B cell (primary cell): ENCODE data around the gene MYH7. TPM values are rescaled to one million over a fixed set of nuclear protein-coding genes. Genes with fewer than 3 reads are reported as not detected.

Experiments
- ATAC-seq: fragments of 200-7000 bp; cut with Tn5 transposase; one replicate; pipeline ENCODE4 v1.10.0; 2021; ENCODE audit warnings: low read depth, mild to moderate bottlenecking, moderate number of reproducible peaks, moderate library complexity
- CTCF ChIA-PET: fragments of 350-600 bp; sonication (Branson Sonifier 250); formaldehyde crosslinking; loops from one replicate; lab custom pipeline; 2021; ENCODE audit warnings: antibody characterized with exemption, inconsistent platforms; lab: Charles Lee
- POLR2A ChIA-PET: fragments of 350-600 bp; sonication (Branson Sonifier 250); formaldehyde crosslinking; loops from one replicate; lab custom pipeline; 2021; ENCODE audit warnings: antibody characterized with exemption; lab: Charles Lee
- DNase-seq: peaks from one replicate; pipeline ENCODE4 v3.0.0; 2013
- H2AFZ ChIP-seq: 2 replicates; pipeline ENCODE4 v1.6.1; 2012; ENCODE audit warnings: mild to moderate bottlenecking, low read depth, low read length; ENCODE audit not compliant: insufficient read depth, poor library complexity, severe bottlenecking
- H3K27ac ChIP-seq, 2 donors: 1 replicate in 1 of 2; 2 replicates in 1 of 2; pipeline ENCODE4 v1.5.1; 2012 to 2013; ENCODE audit warnings: low read length in 2 of 2, mild to moderate bottlenecking in 2 of 2, moderate library complexity in 1 of 2
- H3K27me3 ChIP-seq, 4 experiments: fragments of 200-600 bp in 1 of 4; sonication (generic) in 1 of 4; replicated peaks in 1 of 4; 1 replicate in 2 of 4; 2 replicates in 2 of 4; pipeline versions ENCODE4 v1.6.1 to v1.7.0; 2013 to 2016; ENCODE audit warnings: low read length in 3 of 4, mild to moderate bottlenecking in 2 of 4, mixed read lengths in 1 of 4, moderate library complexity in 1 of 4; ENCODE audit not compliant: insufficient read depth in 4 of 4, control insufficient read depth in 3 of 4; ENCODE audit errors: control extremely low read depth in 1 of 4
- H3K36me3 ChIP-seq, 2 experiments: replicated peaks in 1 of 2; 1 replicate in 1 of 2; 2 replicates in 1 of 2; pipeline versions ENCODE4 v1.6.1 to v1.7.1; 2013; ENCODE audit warnings: low read length in 1 of 2; ENCODE audit not compliant: insufficient read depth in 2 of 2, control insufficient read depth in 1 of 2; ENCODE audit errors: control extremely low read depth in 1 of 2, extremely low read depth in 1 of 2
- H3K4me1 ChIP-seq, 2 donors: fragments of 200-600 bp in 1 of 2; sonication (generic) in 1 of 2; 1 replicate in 1 of 2; 2 replicates in 1 of 2; pipeline versions ENCODE4 v1.5.1 to v1.6.1; 2013 to 2017; ENCODE audit warnings: low read length in 2 of 2; ENCODE audit not compliant: control insufficient read depth in 2 of 2, insufficient read depth in 2 of 2
- H3K4me2 ChIP-seq: replicated peaks from 2 replicates; pipeline ENCODE3; 2012; ENCODE audit warnings: mild to moderate bottlenecking, low read depth, low read length; ENCODE audit not compliant: poor library complexity, severe bottlenecking
- H3K4me3 ChIP-seq, 5 experiments: fragments of 200-600 bp in 1 of 5; sonication (generic) in 1 of 5; 1 replicate in 3 of 5; 2 replicates in 2 of 5; pipeline versions ENCODE4 v1.5.1 to v1.7.0; 2011 to 2016; ENCODE audit warnings: low read length in 4 of 5, mild to moderate bottlenecking in 4 of 5, low read depth in 2 of 5, control low read depth in 1 of 5, moderate library complexity in 1 of 5; ENCODE audit not compliant: insufficient read depth in 1 of 5; ENCODE audit errors: control extremely low read depth in 1 of 5, extremely low read depth in 1 of 5
- H3K79me2 ChIP-seq: fragments of 200-600 bp; sonication (generic); one replicate; pipeline ENCODE4 v1.6.0; 2016; ENCODE audit warnings: low read length; ENCODE audit not compliant: control insufficient read depth, insufficient read depth
- H3K9ac ChIP-seq: fragments of 200-600 bp; sonication (generic); 2 replicates; pipeline ENCODE4 v1.6.1; 2017; ENCODE audit warnings: mild to moderate bottlenecking, low read length, moderate library complexity
- H3K9me3 ChIP-seq, 3 donors: one replicate each; pipeline versions ENCODE4 v1.6.1 to v1.7.1; 2013; ENCODE audit warnings: low read length in 2 of 3; ENCODE audit not compliant: control insufficient read depth in 2 of 3, insufficient read depth in 1 of 3; ENCODE audit errors: control extremely low read depth in 1 of 3
- H4K20me1 ChIP-seq: 2 replicates; pipeline ENCODE4 v1.6.0; 2012; ENCODE audit warnings: mild to moderate bottlenecking, low read length; ENCODE audit not compliant: insufficient read depth, control insufficient read depth, poor library complexity, severe bottlenecking
- H3K27ac Mint-ChIP-seq: one replicate; pipeline ENCODE4 v1.8.0; 2021; ENCODE audit warnings: mixed read lengths
- H3K27me3 Mint-ChIP-seq: one replicate; pipeline ENCODE4 v1.8.0; 2021; ENCODE audit warnings: mixed read lengths
- H3K4me1 Mint-ChIP-seq: one replicate; pipeline ENCODE4 v1.8.0; 2021; ENCODE audit warnings: mixed read lengths
- H3K4me3 Mint-ChIP-seq: one replicate; pipeline ENCODE4 v1.8.0; 2021; ENCODE audit warnings: mixed read lengths
- H3K9me3 Mint-ChIP-seq: one replicate; pipeline ENCODE4 v1.8.0; 2022; ENCODE audit warnings: mixed read lengths; ENCODE audit not compliant: insufficient read depth
- EZH2 ChIP-seq: IDR thresholded peaks from 2 replicates; pipeline ENCODE4 v1.6.1; 2012; ENCODE audit warnings: borderline replicate concordance, low read depth, mild to moderate bottlenecking, moderate library complexity, low read length; ENCODE audit not compliant: insufficient read depth, poor library complexity, severe bottlenecking
- WGBS: methylation state at CpG from one replicate; pipeline ENCODE4 v1.1.5; 2013; ENCODE audit warnings: missing lambda C conversion rate; ENCODE audit not compliant: insufficient coverage; 5-methylcytosine and 5-hydroxymethylcytosine counted together
- intact Hi-C: fragments of 100-400 bp; cut with micrococcal nuclease; formaldehyde crosslinking; loops from one replicate; pipeline ENCODE4 v1.10.0; 2022
- polyA plus RNA-seq: library from polyadenylated mRNA; depleted of rRNA; stranded (reverse); fragments of >200 nt; gene quantifications from 2 replicates; pipeline ENCODE4 v1.2.3, GENCODE V29; 2012
- small RNA-seq: library from RNA; depleted of rRNA; stranded (forward); fragments of <200 nt; gene quantifications from one replicate; pipeline ENCODE3, GENCODE V24; 2012; ENCODE audit warnings: low replicate concordance, low read depth; ENCODE audit not compliant: insufficient read length
- total RNA-seq, 2 donors: library from RNA; stranded (reverse); fragments of 120-200 nt in 1 of 2; gene quantifications; 1 replicate in 1 of 2; 2 replicates in 1 of 2; pipeline versions ENCODE4 v1.2.3 to v1.2.4, GENCODE V29; 2013 to 2022
- TF ChIP-seq, protein P1 (sequence below): fragments of 200-600 bp; IDR thresholded peaks from one replicate; pipeline ENCODE4 v1.8.0; 2022; ENCODE audit warnings: antibody characterized with exemption, mild to moderate bottlenecking

MYH7 gene
- total and polyA plus RNA-seq, 2 donors (not counting 1 experiment from before 2014, with no cell fraction given) = not detected

GRCh38 chr14:23364164-23365035 lies 71.1 kb downstream of the MYH7 start:
- Histone ChIP-seq H3K4me1 (no peaks in the 10 kb centered on the region), H3K79me2 (no peaks in the 10 kb centered on the region), H3K27me3 (peaks cover 0 to 35% (median 3%) of the 10 kb centered on the region in 4 experiments), H3K36me3 (no peaks in the 10 kb centered on the region), H3K9me3 (peaks cover 0 to 3% (median 0%) of the 10 kb centered on the region in 3 donors), H3K27ac (no peak overlapping the region), H3K4me2 (no peak overlapping the region), H3K4me3 (no peak overlapping the region), H3K9ac (no peak overlapping the region), H4K20me1 (no peaks in the 10 kb centered on the region), H2AFZ (no peak overlapping the region)
- POLR2A ChIA-PET = no interaction called here
- H3K27ac Mint-ChIP-seq = no peak overlapping the region
- H3K27me3 Mint-ChIP-seq = peaks cover 43% of the 10 kb centered on the region
- CTCF ChIA-PET = no interaction called here
- DNase-seq (no peak), ATAC-seq (no peak)
- WGBS = 40% methylated on average over 16 of the region's 21 CpGs
- TF ChIP-seq, protein P1, sequence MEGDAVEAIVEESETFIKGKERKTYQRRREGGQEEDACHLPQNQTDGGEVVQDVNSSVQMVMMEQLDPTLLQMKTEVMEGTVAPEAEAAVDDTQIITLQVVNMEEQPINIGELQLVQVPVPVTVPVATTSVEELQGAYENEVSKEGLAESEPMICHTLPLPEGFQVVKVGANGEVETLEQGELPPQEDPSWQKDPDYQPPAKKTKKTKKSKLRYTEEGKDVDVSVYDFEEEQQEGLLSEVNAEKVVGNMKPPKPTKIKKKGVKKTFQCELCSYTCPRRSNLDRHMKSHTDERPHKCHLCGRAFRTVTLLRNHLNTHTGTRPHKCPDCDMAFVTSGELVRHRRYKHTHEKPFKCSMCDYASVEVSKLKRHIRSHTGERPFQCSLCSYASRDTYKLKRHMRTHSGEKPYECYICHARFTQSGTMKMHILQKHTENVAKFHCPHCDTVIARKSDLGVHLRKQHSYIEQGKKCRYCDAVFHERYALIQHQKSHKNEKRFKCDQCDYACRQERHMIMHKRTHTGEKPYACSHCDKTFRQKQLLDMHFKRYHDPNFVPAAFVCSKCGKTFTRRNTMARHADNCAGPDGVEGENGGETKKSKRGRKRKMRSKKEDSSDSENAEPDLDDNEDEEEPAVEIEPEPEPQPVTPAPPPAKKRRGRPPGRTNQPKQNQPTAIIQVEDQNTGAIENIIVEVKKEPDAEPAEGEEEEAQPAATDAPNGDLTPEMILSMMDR = no peak
- TF ChIP-seq EZH2 = no peak
- H3K4me3 Mint-ChIP-seq = no peak overlapping the region
- H3K4me1 Mint-ChIP-seq = no peaks in the 10 kb centered on the region
- no peaks in the 10 kb centered on the region for H3K9me3 Mint-ChIP-seq
- intact Hi-C loops = no loop called here

Small RNA genes within 50 kb of the gene (small RNA-seq; reads per million reads assigned to genes)
- gene MIR208A (not detected), gene MIR208B (not detected)

Other genes starting within 250 kb of the MYH7 start
- gene RNF212B, start 197.7 kb downstream of the MYH7 start, total RNA-seq = not detected in 2 replicates
- not detected in 2 replicates for gene RNF212B, start 197.7 kb downstream of the MYH7 start, polyA plus RNA-seq
- gene HOMEZ, start 149.5 kb downstream of the MYH7 start, total RNA-seq = 15.5 TPM in 2 replicates
- 3.2 and 4.2 TPM in 2 replicates for gene HOMEZ, start 149.5 kb downstream of the MYH7 start, polyA plus RNA-seq
- gene PPP1R3E, start 132.8 kb downstream of the MYH7 start, total RNA-seq = 74.8 and 76.7 TPM in 2 replicates
- gene PPP1R3E, start 132.8 kb downstream of the MYH7 start, polyA plus RNA-seq = 56.9 and 57.2 TPM in 2 replicates
- gene BCL2L2, start 128.8 kb downstream of the MYH7 start, total RNA-seq = 12.9 and 17.8 TPM in 2 replicates
- 5.4 and 8.2 TPM in 2 replicates for gene BCL2L2, start 128.8 kb downstream of the MYH7 start, polyA plus RNA-seq
- gene PABPN1, start 114.2 kb downstream of the MYH7 start, total RNA-seq = 280 and 293 TPM in 2 replicates
- gene PABPN1, start 114.2 kb downstream of the MYH7 start, polyA plus RNA-seq = 283 and 341 TPM in 2 replicates
- 0.89 and 0.97 TPM in 2 replicates for gene SLC22A17, start 82.8 kb downstream of the MYH7 start, total RNA-seq
- 0.92 and 0.97 TPM in 2 replicates for gene SLC22A17, start 82.8 kb downstream of the MYH7 start, polyA plus RNA-seq
- gene EFS, start 70.5 kb downstream of the MYH7 start, total RNA-seq = not detected in 2 replicates
- gene EFS, start 70.5 kb downstream of the MYH7 start, polyA plus RNA-seq = not detected in 2 replicates
- not detected in 2 replicates for gene IL25, start 62.9 kb downstream of the MYH7 start, total RNA-seq
- not detected in 2 replicates for gene IL25, start 62.9 kb downstream of the MYH7 start, polyA plus RNA-seq
- gene CMTM5, start 58.6 kb downstream of the MYH7 start, total RNA-seq = not detected in 2 replicates
- 0.18 and 1.0 TPM in 2 replicates for gene CMTM5, start 58.6 kb downstream of the MYH7 start, polyA plus RNA-seq
- gene MYH6, start 27.4 kb downstream of the MYH7 start, total RNA-seq = not detected in 2 replicates
- gene MYH6, start 27.4 kb downstream of the MYH7 start, polyA plus RNA-seq = not detected in 2 replicates
- 81.8 and 84.4 TPM in 2 replicates for gene NGDN, start 34.0 kb upstream of the MYH7 start, total RNA-seq
- gene NGDN, start 34.0 kb upstream of the MYH7 start, polyA plus RNA-seq = 66.7 and 138 TPM in 2 replicates
- 2.5 and 2.8 TPM in 2 replicates for gene ZFHX2, start 116.1 kb upstream of the MYH7 start, total RNA-seq
- 0.10 and 0.21 TPM in 2 replicates for gene ZFHX2, start 116.1 kb upstream of the MYH7 start, polyA plus RNA-seq
- gene THTPA, start 120.6 kb upstream of the MYH7 start, total RNA-seq = 21.4 and 21.5 TPM in 2 replicates
- gene THTPA, start 120.6 kb upstream of the MYH7 start, polyA plus RNA-seq = 10.7 and 17.0 TPM in 2 replicates
- gene AP1G2, start 132.1 kb upstream of the MYH7 start, total RNA-seq = 627 and 648 TPM in 2 replicates
- gene AP1G2, start 132.1 kb upstream of the MYH7 start, polyA plus RNA-seq = 1,185 and 1,300 TPM in 2 replicates
- not detected in 2 replicates for gene JPH4, start 143.1 kb upstream of the MYH7 start, total RNA-seq
- gene JPH4, start 143.1 kb upstream of the MYH7 start, polyA plus RNA-seq = not detected in 2 replicates
- gene DHRS2, start 200.7 kb upstream of the MYH7 start, total RNA-seq = not detected in 2 replicates
- gene DHRS2, start 200.7 kb upstream of the MYH7 start, polyA plus RNA-seq = 0.01 TPM in 1 of 2 replicates, not detected in the other